ENCODE measurements around the gene ANKH.

GRCh38 chr5:14806456-14806855 lies 65.1 kb downstream of the ANKH start:
- TF ChIP-seq CTCF (IDR thresholded peaks at IDR 0.05) (no peak), POLR2A (IDR thresholded peaks at IDR 0.05) (peak in 1 of 2 donors; percentile 30)
